GM18858 (cell line): ENCODE measurements around the gene SEC62.
A peak's percentile ranks its signal among the peaks of the same experiment; 100 is the strongest.
"Not testable (repeated sequence)": the region's sequence is repeated elsewhere in the genome, so short reads cannot be mapped to it uniquely, and the experiment has no call there.

ENCODE experiments used
- ATAC-seq: cut with Tn5 transposase; IDR thresholded peaks from one replicate; pipeline ENCODE4 v1.9.1; 2021; ENCODE audit not compliant: unreplicated experiment

Gene SEC62

GRCh38 chr3:170012683-170013400 lies 46.2 kb downstream of the SEC62 start:
- no peak for ATAC-seq

GRCh38 chr3:170016057-170016456 lies 49.5 kb downstream of the SEC62 start:
- no peak for ATAC-seq

- ATAC-seq = not testable (repeated sequence)
Measured at GRCh38 chr3:170019306-170019705, 52.7 kb downstream of the SEC62 start.

GRCh38 chr3:170021083-170021482 lies 54.5 kb downstream of the SEC62 start:
- ATAC-seq = no peak

- no peak for ATAC-seq
Measured at GRCh38 chr3:170022336-170022735, 55.7 kb downstream of the SEC62 start.

- ATAC-seq = no peak
Measured at GRCh38 chr3:170023165-170023564, 56.6 kb downstream of the SEC62 start.

GRCh38 chr3:170024581-170024980 lies 58.0 kb downstream of the SEC62 start:
- ATAC-seq = no peak

- no peak for ATAC-seq
Measured at GRCh38 chr3:170027233-170028102, 60.9 kb downstream of the SEC62 start.

GRCh38 chr3:170033489-170033888 lies 66.9 kb downstream of the SEC62 start:
- no peak for ATAC-seq

GRCh38 chr3:170037463-170038433 lies 71.1 kb downstream of the SEC62 start, which contains the start of gene GPR160:
GPR160 (plus strand) TSS chr3:170037995; CDS start chr3:170083973, 45,978 bp downstream.
- peak; percentile 71 for ATAC-seq

- no peak for ATAC-seq
Measured at GRCh38 chr3:170038434-170039110, 72.0 kb downstream of the SEC62 start.

GRCh38 chr3:170040418-170040817 lies 73.8 kb downstream of the SEC62 start:
- no peak for ATAC-seq

GRCh38 chr3:170043506-170043905 lies 76.9 kb downstream of the SEC62 start:
- no peak for ATAC-seq

GRCh38 chr3:170044271-170044670 lies 77.7 kb downstream of the SEC62 start:
- ATAC-seq = no peak

GRCh38 chr3:170044795-170045244 lies 78.2 kb downstream of the SEC62 start:
- ATAC-seq = peak; percentile 87

GRCh38 chr3:170046269-170047132 lies 79.9 kb downstream of the SEC62 start:
- no peak for ATAC-seq

GRCh38 chr3:170047133-170047404 lies 80.5 kb downstream of the SEC62 start:
- ATAC-seq = no peak
